Measurements from ENCODE around the gene PSMC3IP. TPM values are rescaled to one million over a fixed set of nuclear protein-coding genes. Genes with fewer than 3 reads are reported as not detected.

The PSMC3IP gene
- total RNA-seq, 1 donor from 2014 or later = 1.3 TPM

GRCh38 chr17:42530952-42531454, 46.5 kb downstream of the PSMC3IP start:
- no peaks in the 10 kb centered on the region for H3K27me3 ChIP-seq (ENCODE audit: control insufficient read depth, insufficient read depth, low read length)
- H3K36me3 ChIP-seq (ENCODE audit: control insufficient read depth, insufficient read depth, low read length) = no peaks in the 10 kb centered on the region
- DNase-seq (ENCODE audit: low read depth) = no peak
- FAIRE-seq = no peak
- no peak for TF ChIP-seq CTCF (IDR thresholded peaks at IDR 0.05; ENCODE audit: insufficient read depth, low read length, severe bottlenecking)
- H3K4me3 ChIP-seq (ENCODE audit: low read depth, low read length) = no peak overlapping the region

GRCh38 chr17:42529061-42529460, 48.5 kb downstream of the PSMC3IP start:
- FAIRE-seq = no peak
- Histone ChIP-seq H3K27me3 (ENCODE audit: control insufficient read depth, insufficient read depth, low read length) (no peaks in the 10 kb centered on the region), H3K4me3 (ENCODE audit: low read depth, low read length) (no peak overlapping the region), H3K36me3 (ENCODE audit: control insufficient read depth, insufficient read depth, low read length) (no peaks in the 10 kb centered on the region)
- no peak for TF ChIP-seq CTCF (IDR thresholded peaks at IDR 0.05; ENCODE audit: insufficient read depth, low read length, severe bottlenecking)
- DNase-seq (ENCODE audit: low read depth) = no peak

GRCh38 chr17:42527932-42528331, 49.6 kb downstream of the PSMC3IP start:
- Histone ChIP-seq H3K36me3 (ENCODE audit: control insufficient read depth, insufficient read depth, low read length) (no peaks in the 10 kb centered on the region), H3K27me3 (ENCODE audit: control insufficient read depth, insufficient read depth, low read length) (no peaks in the 10 kb centered on the region), H3K4me3 (ENCODE audit: low read depth, low read length) (no peak overlapping the region)
- FAIRE-seq (no peak), DNase-seq (ENCODE audit: low read depth) (no peak)
- TF ChIP-seq CTCF (IDR thresholded peaks at IDR 0.05; ENCODE audit: insufficient read depth, low read length, severe bottlenecking) = no peak

GRCh38 chr17:42526031-42526444, 51.5 kb downstream of the PSMC3IP start:
- Histone ChIP-seq H3K27me3 (ENCODE audit: control insufficient read depth, insufficient read depth, low read length) (no peaks in the 10 kb centered on the region), H3K36me3 (ENCODE audit: control insufficient read depth, insufficient read depth, low read length) (peaks cover 4% of the 10 kb centered on the region), H3K4me3 (ENCODE audit: low read depth, low read length) (no peak overlapping the region)
- FAIRE-seq = no peak
- no peak for TF ChIP-seq CTCF (IDR thresholded peaks at IDR 0.05; ENCODE audit: insufficient read depth, low read length, severe bottlenecking)
- peak; percentile 21 for DNase-seq (ENCODE audit: low read depth)

GRCh38 chr17:42525221-42525620, 52.3 kb downstream of the PSMC3IP start:
- no peak overlapping the region for H3K4me3 ChIP-seq (ENCODE audit: low read depth, low read length)
- no peak for FAIRE-seq

More at GRCh38 chr17:42525221-42525620, 52.3 kb downstream of the PSMC3IP start:
- no peak for TF ChIP-seq CTCF (IDR thresholded peaks at IDR 0.05; ENCODE audit: insufficient read depth, low read length, severe bottlenecking)
- DNase-seq (ENCODE audit: low read depth) = peak; percentile 90
- Histone ChIP-seq H3K27me3 (ENCODE audit: control insufficient read depth, insufficient read depth, low read length) (no peaks in the 10 kb centered on the region), H3K36me3 (ENCODE audit: control insufficient read depth, insufficient read depth, low read length) (peaks cover 7% of the 10 kb centered on the region)
